Panc1 (cell line): ENCODE results near the gene GATD1.

Source experiments
- POLR2AphosphoS5 ChIP-seq: IDR thresholded peaks from 2 replicates; pipeline ENCODE4 v1.6.1; 2012; ENCODE audit warnings: mild to moderate bottlenecking, low read depth, low read length, moderate library complexity
- SIN3A ChIP-seq: IDR thresholded peaks from 2 replicates; pipeline ENCODE4 v1.6.1; 2012; ENCODE audit warnings: low read depth, mild to moderate bottlenecking, low read length, moderate library complexity, borderline replicate concordance; ENCODE audit not compliant: insufficient read depth
- TCF7L2 ChIP-seq: IDR thresholded peaks from 2 replicates; pipeline ENCODE4 v1.6.1; 2011; ENCODE audit warnings: mild to moderate bottlenecking, low read depth, low read length, inconsistent platforms
- TF ChIP-seq, protein P1 (sequence below): fragments of 450-650 bp; IDR thresholded peaks from 2 replicates; pipeline ENCODE4 v1.5.1; 2017; ENCODE audit warnings: mild to moderate bottlenecking
- TF ChIP-seq, protein P2 (sequence below), 2 experiments: IDR thresholded peaks; 2 replicates each; pipeline ENCODE4 v1.6.1; 2011 to 2012; ENCODE audit warnings: low read depth in 2 of 2, control low read depth in 1 of 2, low read length in 1 of 2, mild to moderate bottlenecking in 1 of 2, moderate library complexity in 1 of 2; ENCODE audit not compliant: insufficient read depth in 1 of 2

DNA sequence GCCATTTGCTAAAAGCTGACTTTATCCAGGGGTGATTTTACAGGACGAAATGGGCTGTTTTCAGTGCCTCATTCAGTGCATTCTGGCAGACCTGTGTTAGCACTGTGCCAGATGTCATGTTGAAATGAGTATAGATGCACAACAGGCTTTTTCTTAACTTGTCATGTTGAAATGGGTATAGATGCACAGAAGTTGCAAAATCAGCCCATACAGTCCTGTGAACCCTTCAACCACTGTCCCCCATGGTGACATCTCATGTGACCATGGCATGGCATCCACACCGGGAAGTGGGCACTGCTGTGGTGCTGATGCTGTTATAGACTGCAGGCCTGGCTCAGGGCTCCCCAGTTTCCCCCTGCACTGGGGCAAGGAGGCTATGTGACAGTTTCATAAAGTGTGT, 27.6 kb downstream of the GATD1 start:
- TF ChIP-seq, protein P1, sequence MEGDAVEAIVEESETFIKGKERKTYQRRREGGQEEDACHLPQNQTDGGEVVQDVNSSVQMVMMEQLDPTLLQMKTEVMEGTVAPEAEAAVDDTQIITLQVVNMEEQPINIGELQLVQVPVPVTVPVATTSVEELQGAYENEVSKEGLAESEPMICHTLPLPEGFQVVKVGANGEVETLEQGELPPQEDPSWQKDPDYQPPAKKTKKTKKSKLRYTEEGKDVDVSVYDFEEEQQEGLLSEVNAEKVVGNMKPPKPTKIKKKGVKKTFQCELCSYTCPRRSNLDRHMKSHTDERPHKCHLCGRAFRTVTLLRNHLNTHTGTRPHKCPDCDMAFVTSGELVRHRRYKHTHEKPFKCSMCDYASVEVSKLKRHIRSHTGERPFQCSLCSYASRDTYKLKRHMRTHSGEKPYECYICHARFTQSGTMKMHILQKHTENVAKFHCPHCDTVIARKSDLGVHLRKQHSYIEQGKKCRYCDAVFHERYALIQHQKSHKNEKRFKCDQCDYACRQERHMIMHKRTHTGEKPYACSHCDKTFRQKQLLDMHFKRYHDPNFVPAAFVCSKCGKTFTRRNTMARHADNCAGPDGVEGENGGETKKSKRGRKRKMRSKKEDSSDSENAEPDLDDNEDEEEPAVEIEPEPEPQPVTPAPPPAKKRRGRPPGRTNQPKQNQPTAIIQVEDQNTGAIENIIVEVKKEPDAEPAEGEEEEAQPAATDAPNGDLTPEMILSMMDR, result no peak
- TF ChIP-seq POLR2AphosphoS5 (no peak), TCF7L2 (no peak), SIN3A (no peak)
- TF ChIP-seq, protein P2, sequence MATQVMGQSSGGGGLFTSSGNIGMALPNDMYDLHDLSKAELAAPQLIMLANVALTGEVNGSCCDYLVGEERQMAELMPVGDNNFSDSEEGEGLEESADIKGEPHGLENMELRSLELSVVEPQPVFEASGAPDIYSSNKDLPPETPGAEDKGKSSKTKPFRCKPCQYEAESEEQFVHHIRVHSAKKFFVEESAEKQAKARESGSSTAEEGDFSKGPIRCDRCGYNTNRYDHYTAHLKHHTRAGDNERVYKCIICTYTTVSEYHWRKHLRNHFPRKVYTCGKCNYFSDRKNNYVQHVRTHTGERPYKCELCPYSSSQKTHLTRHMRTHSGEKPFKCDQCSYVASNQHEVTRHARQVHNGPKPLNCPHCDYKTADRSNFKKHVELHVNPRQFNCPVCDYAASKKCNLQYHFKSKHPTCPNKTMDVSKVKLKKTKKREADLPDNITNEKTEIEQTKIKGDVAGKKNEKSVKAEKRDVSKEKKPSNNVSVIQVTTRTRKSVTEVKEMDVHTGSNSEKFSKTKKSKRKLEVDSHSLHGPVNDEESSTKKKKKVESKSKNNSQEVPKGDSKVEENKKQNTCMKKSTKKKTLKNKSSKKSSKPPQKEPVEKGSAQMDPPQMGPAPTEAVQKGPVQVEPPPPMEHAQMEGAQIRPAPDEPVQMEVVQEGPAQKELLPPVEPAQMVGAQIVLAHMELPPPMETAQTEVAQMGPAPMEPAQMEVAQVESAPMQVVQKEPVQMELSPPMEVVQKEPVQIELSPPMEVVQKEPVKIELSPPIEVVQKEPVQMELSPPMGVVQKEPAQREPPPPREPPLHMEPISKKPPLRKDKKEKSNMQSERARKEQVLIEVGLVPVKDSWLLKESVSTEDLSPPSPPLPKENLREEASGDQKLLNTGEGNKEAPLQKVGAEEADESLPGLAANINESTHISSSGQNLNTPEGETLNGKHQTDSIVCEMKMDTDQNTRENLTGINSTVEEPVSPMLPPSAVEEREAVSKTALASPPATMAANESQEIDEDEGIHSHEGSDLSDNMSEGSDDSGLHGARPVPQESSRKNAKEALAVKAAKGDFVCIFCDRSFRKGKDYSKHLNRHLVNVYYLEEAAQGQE (IDR thresholded peaks at IDR 0.05; ENCODE audit: insufficient read depth in 1 of 2, low read depth in 2 of 2, low read length in 1 of 2), result no peak
